MCF 10A (cell line): Measurements from ENCODE around the gene DXO. TPM values are rescaled to one million over a fixed set of nuclear protein-coding genes. Genes with fewer than 3 reads are reported as not detected.

ENCODE experiments used
- BruUV-seq: library from RNA; stranded (reverse); fragments of 400-500 nt; replicated peaks from 2 replicates; lab custom pipeline; 2021; lab: Mats Ljungman, UMichigan
- CTCF ChIA-PET: fragments of 300-600 bp; sonication (Branson Sonifier 250); formaldehyde crosslinking; extraction: SDS; loops from one replicate; lab custom pipeline; 2021; ENCODE audit warnings: antibody characterized with exemption, inconsistent platforms; lab: Yijun Ruan, JAX
- POLR2A ChIA-PET: fragments of 300-600, 350-650 bp; sonication (Branson Sonifier 250); formaldehyde crosslinking; extraction: SDS; loops from one replicate; lab custom pipeline; 2020; ENCODE audit warnings: antibody characterized with exemption, inconsistent platforms; lab: Yijun Ruan, JAX
- DNase-seq: peaks from one replicate; pipeline ENCODE4 v3.0.0-alpha.2; 2018; ENCODE audit not compliant: unreplicated experiment
- H3K27ac Mint-ChIP-seq: one replicate; pipeline ENCODE4 v1.8.0; 2022; ENCODE audit warnings: mild to moderate bottlenecking, low read depth, mixed read lengths; ENCODE audit not compliant: unreplicated experiment
- H3K27me3 Mint-ChIP-seq: one replicate; pipeline ENCODE4 v1.8.0; 2022; ENCODE audit warnings: mixed read lengths; ENCODE audit not compliant: insufficient read depth, unreplicated experiment
- H3K36me3 Mint-ChIP-seq: one replicate; pipeline ENCODE4 v1.8.0; 2022; ENCODE audit warnings: mild to moderate bottlenecking, moderate library complexity, mixed read lengths; ENCODE audit not compliant: insufficient read depth, unreplicated experiment
- H3K4me1 Mint-ChIP-seq: one replicate; pipeline ENCODE4 v1.8.0; 2022; ENCODE audit warnings: mixed read lengths; ENCODE audit not compliant: insufficient read depth, unreplicated experiment
- H3K4me3 Mint-ChIP-seq: one replicate; pipeline ENCODE4 v1.8.0; 2022; ENCODE audit warnings: mild to moderate bottlenecking, moderate library complexity, mixed read lengths; ENCODE audit not compliant: unreplicated experiment
- H3K9me3 Mint-ChIP-seq: one replicate; pipeline ENCODE4 v1.8.0; 2022; ENCODE audit warnings: mixed read lengths; ENCODE audit not compliant: unreplicated experiment
- CTCF ChIP-seq: fragments of 200-600 bp; IDR thresholded peaks from one replicate; pipeline ENCODE4 v1.8.0; 2022; ENCODE audit warnings: antibody characterized with exemption, mild to moderate bottlenecking; ENCODE audit not compliant: unreplicated experiment
- intact Hi-C: fragments of 100-400 bp; cut with micrococcal nuclease; formaldehyde crosslinking; loops from 2 replicates; pipeline ENCODE4 v1.14.1; 2022
- total RNA-seq: library from RNA; stranded (reverse); gene quantifications from 2 replicates; pipeline ENCODE4 v1.2.3, GENCODE V29; 2022

The DXO gene
- total RNA-seq, 1 experiment from 2014 or later = 41.4 TPM

- no peak for DNase-seq
- H3K4me1 Mint-ChIP-seq = peaks cover 52% of the 10 kb centered on the region
- H3K36me3 Mint-ChIP-seq = peaks cover 40% of the 10 kb centered on the region
- intact Hi-C loops = no loop called here
- BruUV-seq = no TSS peak
- no peaks in the 10 kb centered on the region for H3K9me3 Mint-ChIP-seq
- ChIA-PET POLR2A (interaction anchor here (0.9 to 3.6 kb wide), 4 partner anchors 12 to 49 kb away, joined by 5 to 24 read pairs (median 7); partner anchors contain the start of genes DXO, EHMT2, NELFE and SKIC2), CTCF (interaction anchor here (0.6 kb wide), 1 partner anchor 10 kb away, joined by 3 read pairs; no protein-coding TSS in a partner anchor)
- no peaks in the 10 kb centered on the region for H3K27me3 Mint-ChIP-seq
- H3K27ac Mint-ChIP-seq = peak overlapping the region; percentile 51
- TF ChIP-seq CTCF = no peak
- peak overlapping the region; percentile 64 for H3K4me3 Mint-ChIP-seq
Measured at GRCh38 chr6:31947070-31947675, 24.8 kb downstream of the DXO start.

GRCh38 chr6:31946370-31946885 lies 25.5 kb downstream of the DXO start:
- no peak for DNase-seq
- intact Hi-C loops = no loop called here
- POLR2A ChIA-PET = interaction anchor here (1.1 to 3.0 kb wide), 11 partner anchors 11 to 183 kb away, joined by 4 to 24 read pairs (median 6); partner anchors contain the start of genes DXO, EHMT2, FKBPL and NELFE
- H3K4me3 Mint-ChIP-seq = peak overlapping the region; percentile 64
- H3K27ac Mint-ChIP-seq = peak overlapping the region; percentile 90
- H3K9me3 Mint-ChIP-seq = no peaks in the 10 kb centered on the region
- CTCF ChIA-PET = no interaction called here
- H3K36me3 Mint-ChIP-seq = peaks cover 40% of the 10 kb centered on the region
- H3K27me3 Mint-ChIP-seq = no peaks in the 10 kb centered on the region
- peaks cover 53% of the 10 kb centered on the region for H3K4me1 Mint-ChIP-seq
- TF ChIP-seq CTCF = no peak
- TSS peak; percentile 69 for BruUV-seq

- Mint-ChIP-seq H3K27ac (peak within 1 kb of the TSS; percentile 90), H3K36me3 (peaks cover 40% of the 10 kb centered on the region), H3K27me3 (no peaks in the 10 kb centered on the region), H3K9me3 (no peaks in the 10 kb centered on the region), H3K4me3 (peak within 1 kb of the TSS; percentile 64), H3K4me1 (peaks cover 59% of the 10 kb centered on the region)
- DNase-seq = peak; percentile 94
- CTCF ChIA-PET = interaction anchor here (0.6 to 0.9 kb wide), 3 partner anchors 25 to 333 kb away, joined by 3 to 4 read pairs (median 3); no protein-coding TSS in a partner anchor
- no TSS peak for BruUV-seq
- no peak for TF ChIP-seq CTCF
- intact Hi-C loops = no loop called here
- POLR2A ChIA-PET = interaction anchor here (0.6 to 3.0 kb wide), 19 partner anchors 12 to 1309 kb away, joined by 3 to 24 read pairs (median 5); partner anchors contain the start of genes DXO, EHMT2, FKBPL and NELFE
Measured at GRCh38 chr6:31945507-31946369, 26.2 kb downstream of the DXO start, which contains the start of gene CFB. TSS of gene CFB (plus strand) at chr6:31946095. CDS start at chr6:31946222, 127 bp downstream.
